Ishikawa (cell line): Measurements from ENCODE around the gene ANKLE2.

Experiments
- CEBPB ChIP-seq: IDR thresholded peaks from 2 replicates; pipeline ENCODE4 v1.6.1; 2012
- CREB1 ChIP-seq: IDR thresholded peaks from 2 replicates; pipeline ENCODE4 v1.6.1; 2012; ENCODE audit warnings: low read depth
- EGR1 ChIP-seq: IDR thresholded peaks from 2 replicates; pipeline ENCODE4 v1.6.1; 2012
- EP300 ChIP-seq: IDR thresholded peaks from 2 replicates; pipeline ENCODE4 v1.6.1; 2012; ENCODE audit warnings: borderline replicate concordance
- FOXM1 ChIP-seq: IDR thresholded peaks from 2 replicates; pipeline ENCODE4 v1.6.1; 2012; ENCODE audit warnings: low read depth, borderline replicate concordance
- NFIC ChIP-seq: IDR thresholded peaks from 2 replicates; pipeline ENCODE4 v1.6.1; 2012
- RAD21 ChIP-seq: IDR thresholded peaks from 2 replicates; pipeline ENCODE4 v1.6.1; 2012; ENCODE audit warnings: low read depth
- TAF1 ChIP-seq: IDR thresholded peaks from 2 replicates; pipeline ENCODE4 v1.6.1; 2012; ENCODE audit warnings: low read depth, mild to moderate bottlenecking
- TCF12 ChIP-seq: IDR thresholded peaks from 2 replicates; pipeline ENCODE4 v1.6.1; 2012; ENCODE audit warnings: low read depth
- TEAD4 ChIP-seq: IDR thresholded peaks from 2 replicates; pipeline ENCODE4 v1.6.1; 2012
- YY1 ChIP-seq: IDR thresholded peaks from 2 replicates; pipeline ENCODE4 v1.6.1; 2012; ENCODE audit warnings: low read depth
- ZBTB7A ChIP-seq: IDR thresholded peaks from 2 replicates; pipeline ENCODE4 v1.6.1; 2012; ENCODE audit warnings: low read depth
- TF ChIP-seq, protein P1 (sequence below): IDR thresholded peaks from 2 replicates; pipeline ENCODE4 v1.6.1; 2012
- TF ChIP-seq, protein P2 (sequence below): IDR thresholded peaks from 2 replicates; pipeline ENCODE4 v1.6.1; 2012; ENCODE audit warnings: low read depth, mild to moderate bottlenecking
- TF ChIP-seq, protein P3 (sequence below): IDR thresholded peaks from 2 replicates; pipeline ENCODE4 v1.6.1; 2012

Gene ANKLE2

DNA sequence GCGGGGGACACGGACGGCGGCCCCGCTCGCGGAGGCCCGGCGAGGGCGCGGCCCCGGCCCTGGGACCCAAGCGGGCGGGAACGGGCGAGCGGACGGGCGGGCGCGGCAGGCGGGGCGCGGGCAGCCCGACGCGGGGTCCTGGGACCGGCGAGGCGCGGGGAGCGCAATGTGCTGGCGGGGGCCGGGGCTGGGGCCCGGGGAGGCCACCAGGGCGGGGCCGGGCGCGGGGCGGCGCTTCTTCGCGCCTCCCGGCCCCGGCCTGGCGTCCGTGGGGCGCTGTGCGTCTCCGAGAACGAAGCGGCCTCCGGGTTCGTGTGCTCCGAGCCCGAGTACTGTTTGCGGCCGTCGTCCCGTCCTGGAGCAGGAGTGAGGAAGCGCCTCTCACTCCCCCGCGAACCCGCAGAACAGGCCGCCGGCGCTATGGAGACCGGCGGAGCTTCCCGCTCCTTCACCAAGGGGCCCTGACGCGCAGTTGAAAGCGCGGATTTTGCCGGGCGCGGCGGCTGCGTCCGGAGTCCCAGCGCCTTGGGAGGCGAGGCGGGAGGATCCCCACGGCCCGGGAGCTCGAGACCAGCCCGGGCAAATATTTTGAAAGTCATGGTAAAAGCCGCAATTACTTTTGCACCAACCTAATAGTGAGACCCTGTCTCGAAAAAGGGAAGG, 420 bp upstream of the ANKLE2 start:
- TF ChIP-seq, protein P1, sequence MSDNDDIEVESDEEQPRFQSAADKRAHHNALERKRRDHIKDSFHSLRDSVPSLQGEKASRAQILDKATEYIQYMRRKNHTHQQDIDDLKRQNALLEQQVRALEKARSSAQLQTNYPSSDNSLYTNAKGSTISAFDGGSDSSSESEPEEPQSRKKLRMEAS, result peak; percentile 72
- TF ChIP-seq EP300, result no peak

DNA sequence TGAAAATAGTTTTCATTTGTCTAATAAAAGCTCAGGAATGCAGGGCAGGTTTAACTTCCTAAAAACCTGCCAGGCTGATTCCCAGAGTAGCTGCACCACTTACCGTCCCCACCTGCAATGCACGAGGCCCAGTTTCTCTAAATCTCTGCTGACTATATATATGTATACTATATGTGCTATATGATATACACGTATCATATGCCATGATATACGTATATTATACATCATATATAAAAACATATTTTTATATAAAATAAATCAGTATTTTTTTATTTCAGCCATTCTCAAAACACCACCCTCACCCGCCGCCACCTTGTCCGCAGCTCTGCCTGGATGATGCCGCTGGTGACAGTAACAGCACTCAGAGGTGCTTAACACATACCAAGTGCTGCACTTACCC, 2.3 kb downstream of the ANKLE2 start:
- TF ChIP-seq CREB1 (no peak), RAD21 (no peak), TCF12 (no peak), CEBPB (no peak), EP300 (no peak), TAF1 (no peak), FOXM1 (no peak), EGR1 (no peak), NFIC (no peak)
- TF ChIP-seq, protein P2, sequence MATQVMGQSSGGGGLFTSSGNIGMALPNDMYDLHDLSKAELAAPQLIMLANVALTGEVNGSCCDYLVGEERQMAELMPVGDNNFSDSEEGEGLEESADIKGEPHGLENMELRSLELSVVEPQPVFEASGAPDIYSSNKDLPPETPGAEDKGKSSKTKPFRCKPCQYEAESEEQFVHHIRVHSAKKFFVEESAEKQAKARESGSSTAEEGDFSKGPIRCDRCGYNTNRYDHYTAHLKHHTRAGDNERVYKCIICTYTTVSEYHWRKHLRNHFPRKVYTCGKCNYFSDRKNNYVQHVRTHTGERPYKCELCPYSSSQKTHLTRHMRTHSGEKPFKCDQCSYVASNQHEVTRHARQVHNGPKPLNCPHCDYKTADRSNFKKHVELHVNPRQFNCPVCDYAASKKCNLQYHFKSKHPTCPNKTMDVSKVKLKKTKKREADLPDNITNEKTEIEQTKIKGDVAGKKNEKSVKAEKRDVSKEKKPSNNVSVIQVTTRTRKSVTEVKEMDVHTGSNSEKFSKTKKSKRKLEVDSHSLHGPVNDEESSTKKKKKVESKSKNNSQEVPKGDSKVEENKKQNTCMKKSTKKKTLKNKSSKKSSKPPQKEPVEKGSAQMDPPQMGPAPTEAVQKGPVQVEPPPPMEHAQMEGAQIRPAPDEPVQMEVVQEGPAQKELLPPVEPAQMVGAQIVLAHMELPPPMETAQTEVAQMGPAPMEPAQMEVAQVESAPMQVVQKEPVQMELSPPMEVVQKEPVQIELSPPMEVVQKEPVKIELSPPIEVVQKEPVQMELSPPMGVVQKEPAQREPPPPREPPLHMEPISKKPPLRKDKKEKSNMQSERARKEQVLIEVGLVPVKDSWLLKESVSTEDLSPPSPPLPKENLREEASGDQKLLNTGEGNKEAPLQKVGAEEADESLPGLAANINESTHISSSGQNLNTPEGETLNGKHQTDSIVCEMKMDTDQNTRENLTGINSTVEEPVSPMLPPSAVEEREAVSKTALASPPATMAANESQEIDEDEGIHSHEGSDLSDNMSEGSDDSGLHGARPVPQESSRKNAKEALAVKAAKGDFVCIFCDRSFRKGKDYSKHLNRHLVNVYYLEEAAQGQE, result no peak

DNA sequence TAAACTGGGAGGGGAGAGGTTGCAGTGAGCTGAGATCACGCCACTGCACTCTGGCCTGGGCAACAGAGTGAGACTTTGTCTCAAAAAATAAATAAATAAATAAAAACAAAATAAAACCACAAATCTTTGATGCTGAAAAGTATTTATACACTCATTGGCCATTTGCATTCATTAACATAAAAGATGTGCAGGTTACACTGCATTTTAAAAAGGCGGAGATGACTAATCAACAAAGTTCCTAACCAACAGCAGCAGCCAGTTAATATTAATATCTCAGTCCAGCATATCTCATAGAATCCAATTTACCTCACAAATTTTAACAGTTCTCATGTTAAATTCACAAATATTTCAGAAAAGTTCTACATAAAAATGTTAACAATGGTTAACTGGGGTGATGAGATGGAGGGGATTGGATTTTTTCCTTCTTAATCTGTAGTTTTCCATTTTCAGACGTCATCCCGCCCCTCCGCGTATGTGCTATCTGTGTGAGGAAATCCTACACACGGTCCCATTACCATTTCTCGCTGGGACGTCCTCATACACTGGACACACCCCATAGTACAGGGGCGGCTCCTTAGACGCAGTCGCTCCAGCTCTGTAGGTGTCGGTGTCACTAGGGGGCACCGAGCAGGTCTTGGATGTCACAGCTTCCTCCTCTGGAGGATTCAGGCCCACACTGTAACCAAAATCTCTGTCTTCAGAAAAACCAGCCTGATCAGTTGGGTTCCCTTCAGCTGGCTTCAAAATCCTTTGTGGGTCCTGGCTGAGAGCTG, 7.3 kb downstream of the ANKLE2 start:
- TF ChIP-seq EGR1 (no peak), RAD21 (no peak), CREB1 (no peak), TEAD4 (no peak), FOXM1 (no peak), YY1 (no peak), TCF12 (no peak)
- TF ChIP-seq, protein P2, result no peak

DNA sequence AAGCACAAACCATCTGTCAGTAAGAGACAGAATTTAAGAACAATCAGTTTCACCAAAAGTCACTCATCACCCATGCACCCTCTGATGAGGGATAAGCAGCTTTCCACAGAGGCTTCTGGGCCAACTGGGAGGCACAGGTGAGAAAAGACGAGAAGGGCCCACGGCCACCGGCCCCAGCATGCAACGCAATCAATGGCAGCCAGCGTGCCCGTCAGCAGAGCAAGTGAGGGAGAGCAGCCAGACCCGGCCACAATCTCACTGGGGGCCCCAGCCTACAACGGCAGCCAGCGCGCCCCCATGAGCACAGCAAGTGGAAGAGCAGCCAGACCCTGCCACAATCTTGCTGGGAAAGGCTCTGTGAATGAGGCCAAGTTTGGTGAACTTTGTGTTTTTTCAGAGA, 13.3 kb downstream of the ANKLE2 start:
- TF ChIP-seq TCF12 (no peak), TAF1 (no peak), RAD21 (no peak), CREB1 (no peak), NFIC (no peak), YY1 (no peak), FOXM1 (no peak), TEAD4 (no peak), CEBPB (no peak), EGR1 (no peak), ZBTB7A (no peak), EP300 (no peak)
- TF ChIP-seq, protein P1, result no peak
- TF ChIP-seq, protein P3, sequence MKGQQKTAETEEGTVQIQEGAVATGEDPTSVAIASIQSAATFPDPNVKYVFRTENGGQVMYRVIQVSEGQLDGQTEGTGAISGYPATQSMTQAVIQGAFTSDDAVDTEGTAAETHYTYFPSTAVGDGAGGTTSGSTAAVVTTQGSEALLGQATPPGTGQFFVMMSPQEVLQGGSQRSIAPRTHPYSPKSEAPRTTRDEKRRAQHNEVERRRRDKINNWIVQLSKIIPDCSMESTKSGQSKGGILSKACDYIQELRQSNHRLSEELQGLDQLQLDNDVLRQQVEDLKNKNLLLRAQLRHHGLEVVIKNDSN, result no peak
- TF ChIP-seq, protein P2, result no peak

DNA sequence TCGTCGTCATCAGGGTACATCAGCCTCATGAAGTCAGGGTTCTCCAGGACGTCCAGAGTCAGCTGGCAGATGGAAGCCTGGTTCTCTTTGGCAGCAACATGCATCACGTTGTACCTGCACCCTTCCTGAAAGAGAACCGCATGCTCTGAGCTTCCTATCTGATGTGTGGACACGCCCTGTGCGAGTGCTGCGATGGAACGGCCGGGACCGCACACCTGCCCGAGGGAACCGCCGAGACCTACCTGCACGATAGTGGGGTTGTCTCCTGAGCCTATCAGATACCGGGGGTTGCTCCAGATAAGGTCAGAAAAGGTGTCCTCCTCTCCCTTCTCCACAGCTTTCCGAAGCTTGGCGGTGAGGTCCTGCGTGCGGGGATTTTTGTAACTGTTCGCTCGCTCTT, 13.7 kb downstream of the ANKLE2 start:
- no peak for TF ChIP-seq CEBPB
- no peak for TF ChIP-seq EP300
- no peak for TF ChIP-seq ZBTB7A
- TF ChIP-seq FOXM1, result no peak
